ENCODE measurements around the gene SKIDA1.

DNA sequence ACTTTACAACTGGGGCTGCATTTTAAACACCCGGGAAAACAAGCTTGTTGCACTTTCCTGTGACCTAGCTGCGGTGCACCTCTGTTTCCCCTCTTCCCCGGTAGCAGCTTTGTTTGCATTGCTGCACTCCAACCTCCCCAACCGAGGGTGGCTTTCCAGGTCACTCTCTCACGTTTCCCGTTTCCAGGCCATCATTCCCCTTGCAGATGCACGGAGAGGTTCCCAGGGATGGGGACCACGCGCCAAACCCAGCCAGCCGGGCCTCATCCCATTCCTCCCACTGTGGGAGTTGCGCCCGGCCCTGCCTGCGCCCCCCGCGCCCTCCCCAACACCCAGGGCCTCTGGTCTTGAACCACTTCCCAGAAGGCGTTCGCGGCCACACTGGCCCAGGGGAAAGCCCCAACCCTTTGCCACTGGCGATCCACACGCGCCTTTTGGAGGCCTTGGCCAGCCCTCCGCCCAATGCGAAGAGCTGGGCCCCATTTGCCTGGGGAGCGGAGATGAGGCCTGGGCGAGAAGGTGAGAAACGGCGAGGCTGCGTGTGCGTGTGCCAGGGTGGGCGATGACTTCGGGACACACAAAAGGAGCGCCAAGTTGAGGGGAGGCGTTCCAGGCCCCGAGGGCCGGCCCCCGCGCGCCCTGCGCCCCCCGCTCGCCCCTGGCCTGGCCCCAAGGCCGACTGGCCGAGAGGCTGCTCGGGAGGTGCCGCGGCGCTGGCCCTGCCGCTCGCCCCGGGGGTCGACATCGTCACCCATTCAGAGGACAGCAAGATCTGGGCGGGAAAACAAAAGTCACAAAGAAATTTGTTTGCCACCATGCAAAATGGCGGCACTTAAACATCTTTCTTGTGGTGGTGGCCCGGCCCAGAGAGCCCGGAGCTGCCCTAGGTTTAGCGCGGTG, 15.9 kb downstream of the SKIDA1 start:
- TF ChIP-seq, protein P1, sequence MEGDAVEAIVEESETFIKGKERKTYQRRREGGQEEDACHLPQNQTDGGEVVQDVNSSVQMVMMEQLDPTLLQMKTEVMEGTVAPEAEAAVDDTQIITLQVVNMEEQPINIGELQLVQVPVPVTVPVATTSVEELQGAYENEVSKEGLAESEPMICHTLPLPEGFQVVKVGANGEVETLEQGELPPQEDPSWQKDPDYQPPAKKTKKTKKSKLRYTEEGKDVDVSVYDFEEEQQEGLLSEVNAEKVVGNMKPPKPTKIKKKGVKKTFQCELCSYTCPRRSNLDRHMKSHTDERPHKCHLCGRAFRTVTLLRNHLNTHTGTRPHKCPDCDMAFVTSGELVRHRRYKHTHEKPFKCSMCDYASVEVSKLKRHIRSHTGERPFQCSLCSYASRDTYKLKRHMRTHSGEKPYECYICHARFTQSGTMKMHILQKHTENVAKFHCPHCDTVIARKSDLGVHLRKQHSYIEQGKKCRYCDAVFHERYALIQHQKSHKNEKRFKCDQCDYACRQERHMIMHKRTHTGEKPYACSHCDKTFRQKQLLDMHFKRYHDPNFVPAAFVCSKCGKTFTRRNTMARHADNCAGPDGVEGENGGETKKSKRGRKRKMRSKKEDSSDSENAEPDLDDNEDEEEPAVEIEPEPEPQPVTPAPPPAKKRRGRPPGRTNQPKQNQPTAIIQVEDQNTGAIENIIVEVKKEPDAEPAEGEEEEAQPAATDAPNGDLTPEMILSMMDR (IDR thresholded peaks at IDR 0.05), result no peak
- TF ChIP-seq EZH2 (IDR thresholded peaks at IDR 0.05) (no peak), EZH2phosphoT487 (IDR thresholded peaks at IDR 0.05) (no peak)

Measured in neural progenitor cell (in vitro differentiated cells).